Measurements from ENCODE around the gene OVOL1. TPM values are rescaled to one million over a fixed set of nuclear protein-coding genes. Genes with fewer than 3 reads are reported as not detected.

Gene OVOL1
- total and polyA plus RNA-seq, 12 donors: 0.07 TPM; not detected in 11

- no peaks in the 10 kb centered on the region for H3K36me3 ChIP-seq (replicated peaks in 1 of 2)
- DNase-seq: no peak
- intact Hi-C loops (cut with DNase I): no loop called here
- H3K4me3 ChIP-seq: no peak overlapping the region
- H3K9me3 ChIP-seq (replicated peaks in 1 of 3): no peaks in the 10 kb centered on the region
- no peak overlapping the region for H3K27ac ChIP-seq
- no peak for TF ChIP-seq POLR2A (IDR thresholded peaks at IDR 0.05)
- TF ChIP-seq, protein P1, sequence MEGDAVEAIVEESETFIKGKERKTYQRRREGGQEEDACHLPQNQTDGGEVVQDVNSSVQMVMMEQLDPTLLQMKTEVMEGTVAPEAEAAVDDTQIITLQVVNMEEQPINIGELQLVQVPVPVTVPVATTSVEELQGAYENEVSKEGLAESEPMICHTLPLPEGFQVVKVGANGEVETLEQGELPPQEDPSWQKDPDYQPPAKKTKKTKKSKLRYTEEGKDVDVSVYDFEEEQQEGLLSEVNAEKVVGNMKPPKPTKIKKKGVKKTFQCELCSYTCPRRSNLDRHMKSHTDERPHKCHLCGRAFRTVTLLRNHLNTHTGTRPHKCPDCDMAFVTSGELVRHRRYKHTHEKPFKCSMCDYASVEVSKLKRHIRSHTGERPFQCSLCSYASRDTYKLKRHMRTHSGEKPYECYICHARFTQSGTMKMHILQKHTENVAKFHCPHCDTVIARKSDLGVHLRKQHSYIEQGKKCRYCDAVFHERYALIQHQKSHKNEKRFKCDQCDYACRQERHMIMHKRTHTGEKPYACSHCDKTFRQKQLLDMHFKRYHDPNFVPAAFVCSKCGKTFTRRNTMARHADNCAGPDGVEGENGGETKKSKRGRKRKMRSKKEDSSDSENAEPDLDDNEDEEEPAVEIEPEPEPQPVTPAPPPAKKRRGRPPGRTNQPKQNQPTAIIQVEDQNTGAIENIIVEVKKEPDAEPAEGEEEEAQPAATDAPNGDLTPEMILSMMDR (IDR thresholded peaks at IDR 0.05): no peak
- H3K4me1 ChIP-seq (replicated peaks in 1 of 2): peaks cover 0 to 8% of the 10 kb centered on the region in 2 donors
- WGBS, 4 donors: 73 to 88% (median 82%) methylated on average over 3 to 13 of the region's 13 CpGs
- H3K27me3 ChIP-seq: peaks cover 40% of the 10 kb centered on the region
Measured at GRCh38 chr11:65791719-65792213, 4.9 kb downstream of the OVOL1 start.

DNA sequence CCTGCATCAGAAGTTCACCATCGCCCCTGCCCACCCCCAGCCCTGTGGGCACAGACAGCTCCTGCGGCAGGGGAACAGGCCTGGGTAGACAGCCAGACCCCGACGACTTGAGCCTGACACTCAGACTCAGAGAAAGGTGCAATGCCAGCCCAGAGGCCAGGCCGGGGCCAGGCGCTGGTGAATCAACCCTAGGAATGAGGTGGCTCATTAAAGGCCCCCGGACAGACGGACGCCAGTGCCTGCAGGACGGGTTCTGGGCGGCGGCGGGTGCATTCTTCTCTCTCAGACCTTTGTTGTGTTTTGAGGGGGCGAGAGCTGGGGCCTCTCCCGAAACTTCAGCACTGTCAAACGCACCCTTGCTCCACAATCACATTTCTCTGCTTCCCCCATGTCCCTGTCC, 5.6 kb downstream of the OVOL1 start:
- Histone ChIP-seq H3K27ac (no peak overlapping the region), H3K4me1 (replicated peaks in 1 of 2) (peaks cover 0 to 5% of the 10 kb centered on the region in 2 donors), H3K9me3 (replicated peaks in 1 of 3) (no peaks in the 10 kb centered on the region), H3K36me3 (replicated peaks in 1 of 2) (no peaks in the 10 kb centered on the region), H3K4me3 (no peak overlapping the region), H3K27me3 (peaks cover 35% of the 10 kb centered on the region)
- no peak for DNase-seq
- WGBS, 4 donors: 83 to 87% (median 84%) methylated on average over 15 to 16 of the region's 16 CpGs
- intact Hi-C loops (cut with DNase I): no loop called here
- TF ChIP-seq POLR2A (IDR thresholded peaks at IDR 0.05): no peak
- TF ChIP-seq, protein P1 (IDR thresholded peaks at IDR 0.05): no peak

DNA sequence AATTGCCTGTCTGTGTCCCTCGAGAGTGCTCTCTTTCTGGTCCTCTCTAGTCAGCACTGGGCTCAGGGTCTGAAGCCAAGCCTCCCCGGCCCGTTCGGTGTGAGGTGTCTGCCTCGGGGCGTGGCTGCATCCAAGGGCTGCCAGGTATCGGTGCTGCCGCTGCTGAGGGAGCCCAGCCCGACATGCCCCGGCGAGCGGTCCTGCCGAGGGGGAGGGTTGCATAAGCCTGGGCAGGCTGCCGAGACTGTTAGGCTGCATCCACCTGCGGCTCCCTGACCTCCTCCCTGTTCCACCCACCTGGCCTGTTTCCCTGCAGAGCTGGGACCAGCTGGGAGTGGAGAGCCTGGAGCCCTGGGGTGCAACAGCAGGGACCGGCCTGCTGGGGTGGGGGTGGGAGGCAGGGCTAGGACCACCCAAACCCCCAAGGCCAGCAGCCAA, 6.3 kb downstream of the OVOL1 start:
- intact Hi-C loops (cut with DNase I): no loop called here
- TF ChIP-seq, protein P1 (IDR thresholded peaks at IDR 0.05): no peak
- TF ChIP-seq POLR2A (IDR thresholded peaks at IDR 0.05): no peak
- WGBS, 4 donors: 65 to 76% (median 67%) methylated on average over 15 to 16 of the region's 16 CpGs; no CpG with 5 or more reads in 1 of the 4 donors
- no peak for DNase-seq
- Histone ChIP-seq H3K27ac (no peak overlapping the region), H3K27me3 (peaks cover 28% of the 10 kb centered on the region), H3K4me3 (no peak overlapping the region), H3K36me3 (replicated peaks in 1 of 2) (no peaks in the 10 kb centered on the region), H3K9me3 (replicated peaks in 1 of 3) (no peaks in the 10 kb centered on the region), H3K4me1 (replicated peaks in 1 of 2) (no peaks in the 10 kb centered on the region)

DNA sequence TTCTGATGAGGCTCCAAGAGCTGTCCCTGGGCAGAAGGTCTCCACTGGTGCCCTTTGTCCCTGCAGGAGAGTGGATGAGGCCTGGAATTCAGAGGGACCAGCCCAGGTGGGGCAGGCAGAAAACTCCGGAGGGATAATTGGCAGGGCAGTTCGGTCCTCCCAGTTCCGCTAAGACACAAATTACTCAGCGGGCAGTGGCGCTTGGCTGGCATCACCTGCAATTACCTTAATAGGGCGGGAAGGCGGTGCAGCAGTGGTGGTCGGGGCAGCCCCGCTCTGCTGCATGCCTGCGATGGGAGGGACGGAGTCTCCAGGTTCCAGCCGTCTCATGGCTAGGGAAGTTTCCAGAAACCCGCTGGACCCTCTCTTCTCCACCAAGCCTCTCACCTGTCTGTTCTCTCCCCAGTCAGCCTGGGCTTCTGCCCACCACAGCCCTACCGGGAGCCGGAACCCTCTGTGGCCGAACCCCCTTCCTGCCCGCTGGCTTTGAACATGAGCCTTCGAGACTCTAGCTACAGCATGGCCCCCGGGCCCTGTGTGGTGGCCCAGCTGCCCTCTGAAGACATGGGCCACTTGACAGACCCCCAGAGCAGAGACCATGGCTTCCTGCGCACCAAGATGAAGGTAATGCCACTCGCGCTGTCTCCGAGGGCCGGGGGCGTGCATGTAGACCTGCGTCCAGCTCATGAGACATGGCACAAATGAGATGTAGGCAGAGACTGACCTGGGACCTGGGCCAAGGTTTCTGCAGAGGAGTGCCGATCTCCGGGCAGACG, 7.0 kb downstream of the OVOL1 start:
- Histone ChIP-seq H3K36me3 (replicated peaks in 1 of 2) (no peaks in the 10 kb centered on the region), H3K9me3 (replicated peaks in 1 of 3) (no peaks in the 10 kb centered on the region), H3K27ac (no peak overlapping the region), H3K27me3 (peaks cover 26% of the 10 kb centered on the region), H3K4me1 (replicated peaks in 1 of 2) (no peaks in the 10 kb centered on the region), H3K4me3 (no peak overlapping the region)
- TF ChIP-seq, protein P1 (IDR thresholded peaks at IDR 0.05): no peak
- no peak for TF ChIP-seq POLR2A (IDR thresholded peaks at IDR 0.05)
- WGBS, 4 donors: 85 to 91% (median 89%) methylated on average over 12 to 29 of the region's 29 CpGs
- intact Hi-C loops (cut with DNase I): no loop called here
- DNase-seq: no peak

All from adrenal gland (tissue), 12 donors.